IMR-90 (cell line): ENCODE data around the gene RTRAF. TPM values are rescaled to one million over a fixed set of nuclear protein-coding genes. Genes with fewer than 3 reads are reported as not detected.

Experiments used
- ATAC-seq: fragments of 200-7000 bp; cut with Tn5 transposase; 2 replicates; pipeline ENCODE4 v1.9.1; 2020; ENCODE audit warnings: low read depth, mild to moderate bottlenecking, moderate library complexity
- Bru-seq: library from RNA; stranded (reverse); fragments of 400-500 nt; gene quantifications from one replicate; lab custom pipeline; 2021; lab: Mats Ljungman, UMichigan
- BruChase-seq, 2 experiments: library from RNA; stranded (reverse); fragments of 400-500 nt; gene quantifications; one replicate each; lab custom pipeline; 2021; lab: Mats Ljungman, UMichigan
- BruUV-seq: library from RNA; stranded (reverse); fragments of 400-500 nt; replicated peaks from 2 replicates; lab custom pipeline; 2021; lab: Mats Ljungman, UMichigan
- CTCF ChIA-PET: fragments of 300-600 bp; formaldehyde crosslinking; extraction: SDS; loops from one replicate; lab custom pipeline; 2021; ENCODE audit warnings: antibody characterized with exemption; lab: Yijun Ruan, JAX
- POLR2A ChIA-PET: fragments of 300-600 bp; sonication (Branson Sonifier 250); formaldehyde crosslinking; loops from one replicate; lab custom pipeline; 2022; ENCODE audit warnings: antibody characterized with exemption; ENCODE audit not compliant: unreplicated experiment; lab: Charles Lee
- DNase-seq: peaks from one replicate; pipeline ENCODE4 v3.0.0; 2013
- H2AFZ ChIP-seq: replicated peaks from 2 replicates; pipeline ENCODE3; 2013; ENCODE audit warnings: low read length, mild to moderate bottlenecking; ENCODE audit not compliant: poor library complexity
- H2AK5ac ChIP-seq: 2 replicates; pipeline ENCODE4 v1.6.1; 2013; ENCODE audit warnings: low read depth, low read length, inconsistent platforms
- H2AK9ac ChIP-seq: replicated peaks from 2 replicates; pipeline ENCODE3; 2013; ENCODE audit warnings: mild to moderate bottlenecking, low read depth, low read length, moderate library complexity; ENCODE audit not compliant: poor library complexity
- H2BK120ac ChIP-seq: 2 replicates; pipeline ENCODE4 v1.6.1; 2013; ENCODE audit warnings: low read depth, low read length, inconsistent platforms
- H2BK15ac ChIP-seq: 3 replicates; pipeline ENCODE4 v1.6.1; 2013; ENCODE audit warnings: low read depth, low read length, inconsistent platforms
- H2BK20ac ChIP-seq: 2 replicates; pipeline ENCODE4 v1.6.1; 2013; ENCODE audit warnings: low read depth, mild to moderate bottlenecking, inconsistent platforms, low read length, moderate library complexity
- H2BK5ac ChIP-seq: 2 replicates; pipeline ENCODE4 v1.6.1; 2013; ENCODE audit warnings: mild to moderate bottlenecking, low read depth, low read length, inconsistent platforms; ENCODE audit not compliant: poor library complexity, severe bottlenecking
- H3K14ac ChIP-seq: replicated peaks from 2 replicates; pipeline ENCODE4 v1.6.1; 2013; ENCODE audit warnings: low read depth, low read length, inconsistent platforms
- H3K18ac ChIP-seq: 2 replicates; pipeline ENCODE4 v1.6.1; 2013; ENCODE audit warnings: low read depth, low read length, control low read depth
- H3K23ac ChIP-seq: 2 replicates; pipeline ENCODE4 v1.6.1; 2013; ENCODE audit warnings: low read depth, low read length, inconsistent platforms
- H3K27ac ChIP-seq: 2 replicates; pipeline ENCODE4 v1.5.1; 2013; ENCODE audit warnings: mild to moderate bottlenecking, control low read depth, low read length; ENCODE audit not compliant: insufficient read depth
- H3K27me3 ChIP-seq: 2 replicates; pipeline ENCODE4 v1.6.1; 2013; ENCODE audit warnings: low read length; ENCODE audit not compliant: control insufficient read depth, insufficient read depth
- H3K36me3 ChIP-seq: 2 replicates; pipeline ENCODE4 v1.6.1; 2013; ENCODE audit warnings: low read length, mixed read lengths; ENCODE audit not compliant: control insufficient read depth, insufficient read depth
- H3K4ac ChIP-seq: 2 replicates; pipeline ENCODE4 v1.6.1; 2013; ENCODE audit warnings: low read depth, low read length, inconsistent platforms
- H3K4me1 ChIP-seq: 2 replicates; pipeline ENCODE4 v1.6.1; 2013; ENCODE audit warnings: low read length, mixed read lengths; ENCODE audit not compliant: control insufficient read depth, insufficient read depth
- H3K4me2 ChIP-seq: 2 replicates; pipeline ENCODE4 v1.6.1; 2013; ENCODE audit warnings: low read depth, mild to moderate bottlenecking, control low read depth, low read length, moderate library complexity
- H3K4me3 ChIP-seq: 2 replicates; pipeline ENCODE4 v1.5.1; 2013; ENCODE audit warnings: low read depth, mild to moderate bottlenecking, control low read depth, low read length, moderate library complexity; ENCODE audit not compliant: insufficient read depth
- H3K56ac ChIP-seq: 2 replicates; pipeline ENCODE4 v1.6.1; 2013; ENCODE audit warnings: low read length, inconsistent platforms; ENCODE audit not compliant: insufficient read depth; ENCODE audit errors: extremely low read depth
- H3K79me1 ChIP-seq, 2 experiments: 2 replicates each; pipeline ENCODE4 v1.6.1; 2013; ENCODE audit warnings: low read length in 2 of 2, inconsistent platforms in 1 of 2, low read depth in 1 of 2
- H3K9ac ChIP-seq: 2 replicates; pipeline ENCODE4 v1.6.1; 2013; ENCODE audit warnings: low read depth, low read length, control low read depth
- H3K9me1 ChIP-seq: 2 replicates; pipeline ENCODE4 v1.6.1; 2013; ENCODE audit warnings: low read length, inconsistent platforms; ENCODE audit not compliant: insufficient read depth
- H3K9me3 ChIP-seq: 2 replicates; pipeline ENCODE4 v1.6.1; 2013; ENCODE audit warnings: low read length; ENCODE audit not compliant: control insufficient read depth, insufficient read depth
- H4K20me1 ChIP-seq: 2 replicates; pipeline ENCODE4 v1.6.1; 2013; ENCODE audit warnings: low read length, inconsistent platforms; ENCODE audit not compliant: insufficient read depth
- H4K5ac ChIP-seq: 2 replicates; pipeline ENCODE4 v1.6.1; 2013; ENCODE audit warnings: mild to moderate bottlenecking, low read depth, low read length, control low read depth
- H4K8ac ChIP-seq, 2 experiments: 2 replicates each; pipeline ENCODE4 v1.6.1; 2013; ENCODE audit warnings: low read depth in 2 of 2, low read length in 2 of 2, control low read depth in 1 of 2, inconsistent platforms in 1 of 2
- H4K91ac ChIP-seq: 2 replicates; pipeline ENCODE4 v1.6.1; 2013; ENCODE audit warnings: low read depth, low read length, inconsistent platforms; ENCODE audit not compliant: insufficient read depth
- CEBPB ChIP-seq: IDR thresholded peaks from 2 replicates; pipeline ENCODE4 v1.6.1; 2012; ENCODE audit warnings: low read depth, low read length, improper control_type of control experiment
- CHD1 ChIP-seq: IDR thresholded peaks from 2 replicates; pipeline ENCODE4 v1.6.1; 2012; ENCODE audit warnings: low read depth, low read length, improper control_type of control experiment
- FOS ChIP-seq: fragments of 150-350 bp; IDR thresholded peaks from 2 replicates; pipeline ENCODE4 v1.6.1; 2016; ENCODE audit warnings: low read depth, low read length
- MAZ ChIP-seq: IDR thresholded peaks from 2 replicates; pipeline ENCODE4 v1.6.1; 2012; ENCODE audit warnings: low read depth, mild to moderate bottlenecking, low read length, improper control_type of control experiment, moderate library complexity, borderline replicate concordance
- MXI1 ChIP-seq: IDR thresholded peaks from 2 replicates; pipeline ENCODE4 v1.6.1; 2012; ENCODE audit warnings: low read depth, mild to moderate bottlenecking, low read length, moderate library complexity, borderline replicate concordance
- NFE2L2 ChIP-seq: fragments of 150-350 bp; IDR thresholded peaks from 2 replicates; pipeline ENCODE4 v1.6.1; 2016; ENCODE audit warnings: low read depth, mild to moderate bottlenecking, low read length
- POLR2A ChIP-seq: IDR thresholded peaks from 2 replicates; pipeline ENCODE4 v1.6.1; 2012; ENCODE audit warnings: mild to moderate bottlenecking, low read depth, low read length
- RAD21 ChIP-seq: IDR thresholded peaks from 2 replicates; pipeline ENCODE4 v1.6.1; 2012; ENCODE audit warnings: low read length, improper control_type of control experiment
- WGBS, 2 experiments: methylation state at CpG; one replicate each; pipeline versions ENCODE4 v1.1.5 to v1.1.7; 2013; ENCODE audit warnings: missing lambda C conversion rate in 2 of 2; ENCODE audit not compliant: insufficient read length in 1 of 2; ENCODE audit errors: extremely low coverage in 2 of 2; 5-methylcytosine and 5-hydroxymethylcytosine counted together
- dilution Hi-C: fragments of 300-500 bp; cut with HindIII; formaldehyde crosslinking; loops from one replicate; pipeline ENCODE4 v1.14.3; 2018; ENCODE audit warnings: low sequenced_read_pairs; ENCODE audit not compliant: unreplicated experiment
- in situ Hi-C: fragments of 300-500 bp; cut with MboI; formaldehyde crosslinking; loops from 3 replicates; pipeline ENCODE4 v1.14.3; 2019; ENCODE audit warnings: low sequenced_read_pairs, inconsistent platforms, mixed read lengths
- intact Hi-C: fragments of 100-400 bp; cut with micrococcal nuclease; formaldehyde crosslinking; loops from 2 replicates; pipeline ENCODE4 v1.10.0; 2022
- long read RNA-seq: library from polyadenylated mRNA; unstranded; transcript quantifications from one replicate; pipeline ENCODE4 v2.0.0, GENCODE V29; 2021; ENCODE audit not compliant: unreplicated experiment
- polyA plus RNA-seq, 3 experiments: library from polyadenylated mRNA; depleted of rRNA; stranded (reverse); fragments of >200 nt; gene quantifications; 2 replicates each; pipeline ENCODE4 v1.2.3, GENCODE V29; 2012; ENCODE audit warnings: low replicate concordance in 1 of 3
- total RNA-seq: library from RNA; depleted of rRNA; stranded (reverse); fragments of >200 nt; gene quantifications from 2 replicates; pipeline ENCODE4 v1.2.3, GENCODE V29; 2012; rRNA removed

Gene RTRAF
- 53.2 and 94.7 TPM in 2 replicates for total RNA-seq
- 102 and 139 TPM in 2 replicates for polyA plus RNA-seq (2012; rRNA removed)
- 4.0 and 8.4 TPM in 2 replicates for polyA plus RNA-seq (2012; cell fraction: cytosol; rRNA removed)
- 1.5 and 27.7 TPM in 2 replicates for polyA plus RNA-seq (2012; cell fraction: nucleus; rRNA removed; ENCODE audit: low replicate concordance)
- percentile 81 among the genes with signal in this experiment for Bru-seq, nascent RNA
- percentile 66 among the genes with signal in this experiment for BruChase-seq, experiment 1, labeled RNA remaining after a 6-hour chase
- BruChase-seq, experiment 2, labeled RNA remaining after a 2-hour chase, result percentile 59 among the genes with signal in this experiment
- long read RNA-seq, full-length matches to known transcripts, result 77 of 114 reads
- long read RNA-seq, partial matches to known transcripts, result 25 of 114 reads
- long read RNA-seq, other reads (novel, unspliced or antisense), result 12 of 114 reads

GRCh38 chr14:51989293-51990234, at the start of gene RTRAF:
RTRAF (plus strand) TSS chr14:51989546; CDS start chr14:51989640, 94 bp downstream.
- H2AK9ac ChIP-seq, result peak within 1 kb of the TSS; percentile 98
- H3K9ac ChIP-seq, result peak within 1 kb of the TSS; percentile 78
- no peaks in the 10 kb centered on the region; the same call in 1 of the 2 replicates for H4K20me1 ChIP-seq
- TSS peak; percentile 52 for BruUV-seq
- H3K56ac ChIP-seq, result peak within 1 kb of the TSS; percentile 65
- H3K4me2 ChIP-seq, result peak within 1 kb of the TSS; percentile 95
- H2BK20ac ChIP-seq, result no peak within 1 kb of the TSS
- peak within 1 kb of the TSS; percentile 86 for H3K4me3 ChIP-seq
- peak within 1 kb of the TSS; percentile 97 for H3K14ac ChIP-seq
- in situ Hi-C loops (no loop called here), intact Hi-C loops (loop anchor here (10.0 kb wide), 1 partner anchor 465 kb away; no protein-coding TSS in a partner anchor), dilution Hi-C loops (no loop called here)
- 0% methylated on average over 23 of the region's 72 CpGs; no CpG with 5 or more reads in 1 of the 2 experiments for WGBS, 2 experiments
- H3K27ac ChIP-seq, result peak within 1 kb of the TSS; percentile 85
- peaks cover 2% of the 10 kb centered on the region; the same call in 1 of the 2 replicates for H3K4me1 ChIP-seq
- peak within 1 kb of the TSS; percentile 69 for H4K91ac ChIP-seq
- TF ChIP-seq NFE2L2, result 0 out of 2 replicates have a peak, but pooled peaks have one; percentile 17
- TF ChIP-seq CEBPB, result peak; percentile 26; the same call in 1 of the 2 replicates
- no peak for TF ChIP-seq RAD21
- peak; percentile 64; the same call in 1 of the 2 replicates for TF ChIP-seq MAZ
- TF ChIP-seq POLR2A, result peak; percentile 82
- TF ChIP-seq FOS, result peak; percentile 70; the same call in 1 of the 2 replicates
- TF ChIP-seq MXI1, result peak; percentile 59; the same call in 1 of the 2 replicates
- no peak for TF ChIP-seq CHD1
- H3K9me1 ChIP-seq, result peaks cover 3% of the 10 kb centered on the region
- H3K36me3 ChIP-seq, result peaks cover 6% of the 10 kb centered on the region; the same call in 1 of the 2 replicates
- peaks cover 3 to 30% of the 10 kb centered on the region in 2 experiments; a peak in 3 of 4 replicates for H3K79me1 ChIP-seq
- peak within 1 kb of the TSS; percentile 97 for H2AFZ ChIP-seq
- H4K8ac ChIP-seq, result peak within 1 kb of the TSS; percentile 86 to 99
- H2BK120ac ChIP-seq, result peak within 1 kb of the TSS; percentile 40
- peak within 1 kb of the TSS; percentile 89 for H3K4ac ChIP-seq
- ChIA-PET CTCF (interaction anchor here (1.0 kb wide), 1 partner anchor 11 kb away, joined by 3 read pairs; no protein-coding TSS in a partner anchor), POLR2A (no interaction called here)
- 0 out of 3 replicates have a peak within 1 kb of the TSS, but pooled peaks have one; percentile 7 for H2BK15ac ChIP-seq
- DNase-seq (peak; percentile 92), ATAC-seq (peak; percentile 99)
- 0 out of 2 replicates have a peak within 1 kb of the TSS, but pooled peaks have one; percentile 4 for H3K18ac ChIP-seq
- H2AK5ac ChIP-seq, result peak within 1 kb of the TSS; percentile 80
- peak within 1 kb of the TSS; percentile 88 for H4K5ac ChIP-seq
- H3K23ac ChIP-seq, result peak within 1 kb of the TSS; percentile 90
- H3K27me3 ChIP-seq, result no peaks in the 10 kb centered on the region
- H3K9me3 ChIP-seq, result no peaks in the 10 kb centered on the region
- peak within 1 kb of the TSS; percentile 55 for H2BK5ac ChIP-seq
